Posterior cingulate gyrus (tissue), 11 donors: ENCODE measurements around the gene STON2.
"Not testable (repeated sequence)": the region's sequence is repeated elsewhere in the genome, so short reads cannot be mapped to it uniquely, and the experiment has no call there.

Experiments
- DNase-seq, 10 donors: peaks; one replicate each; pipeline versions ENCODE4 v3.0.0 to v3.0.0-alpha.2; 2020 to 2021; ENCODE audit warnings: mixed read lengths in 3 of 10
- intact Hi-C: fragments of 100-400 bp; cut with DNase I; formaldehyde crosslinking; loops from one replicate; pipeline ENCODE4 v1.15.1; 2023

The STON2 gene

DNA sequence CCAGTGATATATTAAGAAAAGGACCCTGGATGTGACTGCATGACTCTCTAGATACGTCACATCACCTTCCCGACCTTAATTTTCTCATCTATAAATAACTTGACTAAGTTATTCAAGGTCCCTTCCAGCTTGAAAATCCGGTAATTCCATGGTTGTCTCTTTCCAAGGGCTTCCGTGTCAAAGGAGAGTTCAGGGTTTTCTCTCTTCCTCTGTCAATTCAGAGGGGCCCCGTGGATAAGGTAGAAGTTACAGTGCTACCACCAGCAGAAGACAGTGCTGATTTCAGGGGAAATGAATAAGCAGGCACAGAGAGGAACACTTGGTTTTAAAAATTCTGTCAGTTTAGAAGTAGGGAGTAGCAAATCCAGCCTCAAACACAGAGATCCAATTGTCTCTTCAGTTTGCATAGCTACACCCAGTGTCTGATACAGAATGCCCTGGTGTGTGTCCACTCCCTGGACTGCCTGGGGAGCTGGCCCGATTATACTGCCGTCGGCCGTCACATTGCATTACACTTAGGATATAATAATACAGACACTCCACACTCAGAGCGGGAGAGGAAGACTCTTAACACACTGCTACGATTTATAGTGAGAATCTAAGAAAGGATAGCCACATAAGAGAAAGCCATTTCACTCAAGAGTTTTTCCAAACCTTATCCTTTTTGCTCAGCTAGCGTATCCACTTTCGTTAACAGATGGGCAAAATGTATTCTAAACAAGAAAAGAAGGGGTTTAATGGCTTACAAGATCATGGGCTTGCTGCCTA, 124.6 kb downstream of the STON2 start:
- DNase-seq: peak in 2 of 10 donors; percentile 35 to 73
- intact Hi-C loops: no loop called here

- intact Hi-C loops: no loop called here
- no peak for DNase-seq
These were observed 126.1 kb downstream of the STON2 start for GRCh38 chr14:81273961-81274575.

GRCh38 chr14:81273521-81273920, 126.6 kb downstream of the STON2 start:
- intact Hi-C loops: no loop called here
- DNase-seq: no peak

- no peak for DNase-seq
These were observed 127.8 kb downstream of the STON2 start for GRCh38 chr14:81272317-81272716.

DNA sequence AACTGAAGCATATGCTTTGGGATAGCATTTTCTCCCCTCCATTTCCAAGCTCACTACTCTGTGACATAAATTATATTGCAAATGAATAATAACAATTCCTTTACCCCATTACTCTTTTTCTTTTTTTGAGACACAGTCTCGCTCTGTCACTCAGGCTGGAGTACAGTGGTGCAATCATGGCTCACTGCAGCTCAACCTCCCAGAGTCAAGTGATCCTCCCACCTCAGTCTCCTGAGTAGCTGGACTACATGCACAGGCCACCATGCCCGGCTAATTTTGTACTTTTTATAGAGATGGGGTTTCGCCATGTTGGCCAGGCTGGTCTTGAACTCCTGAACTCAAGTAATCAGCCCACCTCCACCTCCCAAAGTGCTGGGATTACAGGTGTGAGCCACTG, 130.1 kb downstream of the STON2 start:
- intact Hi-C loops: loop anchor here (1.0 kb wide), 1 partner anchor 183 kb away; no protein-coding TSS in a partner anchor

More at GRCh38 chr14:81272317-81272716, 127.8 kb downstream of the STON2 start:
- intact Hi-C loops: no loop called here

DNA sequence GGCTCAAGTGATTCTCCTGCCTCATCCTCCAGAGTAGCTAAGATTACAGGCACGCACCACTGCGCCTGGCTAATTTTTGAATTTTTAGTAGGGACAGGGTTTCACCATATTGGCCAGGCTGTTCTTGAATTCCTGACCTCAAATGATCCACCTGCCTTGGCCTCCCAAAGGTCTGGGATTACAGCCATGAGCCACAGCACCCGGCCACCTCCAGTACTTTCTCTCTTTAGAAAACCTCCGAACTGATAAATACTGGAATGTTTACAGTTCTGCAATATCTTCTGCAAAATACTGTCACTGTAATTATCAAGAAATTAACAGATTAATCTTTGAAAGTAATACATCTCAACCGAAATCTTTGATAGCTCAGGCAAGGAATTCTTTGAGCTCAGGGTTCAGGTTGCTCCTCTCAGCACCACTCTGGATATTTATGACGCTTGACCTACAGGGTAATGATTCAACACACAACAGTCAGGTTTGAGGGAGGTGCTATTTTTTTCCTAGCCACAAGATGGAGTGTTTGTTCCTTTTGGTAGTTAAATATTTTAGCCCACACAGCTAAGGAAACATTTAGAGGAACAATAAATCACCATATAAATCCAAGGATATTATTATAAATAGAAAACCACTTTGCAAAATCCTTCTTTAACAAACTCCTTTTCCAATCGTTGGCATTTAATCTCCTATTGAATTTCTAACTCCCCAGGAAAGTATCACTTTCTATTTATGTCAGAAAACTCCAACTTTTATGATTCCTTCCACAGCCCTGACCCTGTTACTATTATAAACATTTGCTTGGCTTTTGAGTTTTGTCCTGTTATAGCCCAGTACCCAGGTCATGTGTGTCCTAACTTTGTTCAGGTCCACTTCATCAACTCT, 130.8 kb downstream of the STON2 start:
- intact Hi-C loops: loop anchor here (1.0 kb wide), 1 partner anchor 184 kb away; no protein-coding TSS in a partner anchor
- DNase-seq: no peak

More for the DNA sequence above, 130.1 kb downstream of the STON2 start:
- no peak for DNase-seq

- intact Hi-C loops: no loop called here
These were observed 132.1 kb downstream of the STON2 start for GRCh38 chr14:81268016-81268416.

GRCh38 chr14:81265636-81266169, 134.4 kb downstream of the STON2 start:
- intact Hi-C loops: no loop called here
- no peak for DNase-seq

More at GRCh38 chr14:81268016-81268416, 132.1 kb downstream of the STON2 start:
- DNase-seq: no peak

DNA sequence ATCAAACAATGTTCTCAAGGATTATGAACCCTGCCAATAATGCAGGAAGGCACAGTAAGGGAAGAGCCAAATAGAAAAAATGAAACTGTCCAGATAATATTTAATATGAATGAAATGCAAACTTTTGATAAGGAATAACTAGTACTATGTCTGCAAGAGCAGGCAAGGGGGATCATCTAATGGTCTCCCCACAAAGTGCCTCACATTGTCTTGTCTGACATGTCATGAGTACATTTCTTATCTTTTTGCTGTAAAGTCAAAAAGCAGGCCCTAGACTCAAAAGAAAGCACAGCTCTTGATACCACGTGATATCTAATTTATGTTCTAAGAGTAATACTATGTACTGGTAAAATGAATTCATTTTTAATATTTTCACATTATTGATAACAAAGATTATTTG, 135.5 kb downstream of the STON2 start:
- no peak for DNase-seq
- intact Hi-C loops: no loop called here

DNA sequence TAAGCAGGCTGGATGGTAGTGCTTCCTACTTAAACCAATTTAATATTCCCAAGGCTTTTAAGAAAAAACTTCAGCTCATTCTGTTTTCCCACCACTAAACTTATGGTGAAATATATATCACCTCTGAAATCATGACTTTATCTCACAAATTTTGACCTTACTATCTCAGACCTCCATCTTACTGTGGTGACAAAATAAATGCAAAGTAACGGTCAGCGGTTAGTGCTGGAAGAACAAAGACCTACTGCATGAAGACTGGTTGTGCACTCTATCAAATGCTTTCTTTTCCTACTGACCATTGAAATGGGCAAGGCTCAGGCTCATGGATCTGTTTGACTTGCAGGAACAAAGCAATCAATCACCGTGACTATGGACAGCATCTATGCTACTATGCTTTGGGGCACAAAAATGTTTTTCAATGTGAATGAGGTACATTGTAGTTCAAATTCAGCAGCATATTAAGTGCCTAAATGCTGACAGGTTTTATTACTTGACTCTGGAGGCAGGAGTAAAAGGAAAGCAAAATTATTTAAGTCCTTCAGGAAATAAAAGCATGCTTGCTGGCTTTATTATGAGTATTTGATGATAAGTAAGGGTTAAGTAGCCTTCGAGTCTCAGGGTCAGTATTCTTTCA, 136.2 kb downstream of the STON2 start:
- no peak for DNase-seq
- intact Hi-C loops: no loop called here

- no peak for DNase-seq
- intact Hi-C loops: no loop called here
These were observed 138.9 kb downstream of the STON2 start for GRCh38 chr14:81261176-81261575.

GRCh38 chr14:81260732-81261131, 139.4 kb downstream of the STON2 start:
- intact Hi-C loops: no loop called here

DNA sequence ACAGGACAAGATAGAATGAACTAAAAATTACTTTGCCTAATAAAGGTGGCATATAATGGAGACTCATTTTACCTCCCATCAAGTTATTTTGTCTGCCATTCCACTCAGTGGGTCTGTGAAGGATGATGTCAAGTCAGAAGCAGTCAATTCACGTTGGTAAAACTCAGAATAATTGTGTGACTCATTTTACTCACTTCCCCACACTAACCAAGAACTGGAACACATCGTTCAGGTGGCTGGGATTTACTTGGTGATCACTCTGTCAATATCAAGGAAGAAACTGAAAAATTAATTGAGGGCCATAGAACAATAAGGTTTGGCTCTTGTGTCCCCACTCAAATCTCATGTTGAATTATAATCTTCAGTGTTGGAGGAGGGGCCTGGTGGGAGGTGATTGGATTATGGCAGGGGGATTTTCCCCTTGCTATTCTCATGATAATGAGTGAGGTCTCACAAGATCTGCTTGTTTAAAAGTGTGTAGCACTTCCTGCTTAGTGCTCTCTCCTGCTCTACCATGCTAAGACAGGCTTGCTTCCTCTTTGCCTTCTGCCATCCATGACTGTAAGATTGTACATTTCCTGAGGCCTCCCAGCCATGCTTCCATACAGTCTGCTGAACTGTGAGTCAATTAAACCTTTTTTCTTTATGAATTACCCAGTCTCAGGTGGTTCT, 143.7 kb downstream of the STON2 start:
- no peak for DNase-seq
- intact Hi-C loops: no loop called here

More at GRCh38 chr14:81260732-81261131, 139.4 kb downstream of the STON2 start:
- DNase-seq: no peak

GRCh38 chr14:81252278-81252677, 147.8 kb downstream of the STON2 start:
- intact Hi-C loops: no loop called here
- no peak for DNase-seq

GRCh38 chr14:81247271-81247766, 152.8 kb downstream of the STON2 start:
- intact Hi-C loops: no loop called here
- no peak for DNase-seq

- DNase-seq: no peak
- intact Hi-C loops: no loop called here
These were observed 153.5 kb downstream of the STON2 start for GRCh38 chr14:81246461-81247270.

DNA sequence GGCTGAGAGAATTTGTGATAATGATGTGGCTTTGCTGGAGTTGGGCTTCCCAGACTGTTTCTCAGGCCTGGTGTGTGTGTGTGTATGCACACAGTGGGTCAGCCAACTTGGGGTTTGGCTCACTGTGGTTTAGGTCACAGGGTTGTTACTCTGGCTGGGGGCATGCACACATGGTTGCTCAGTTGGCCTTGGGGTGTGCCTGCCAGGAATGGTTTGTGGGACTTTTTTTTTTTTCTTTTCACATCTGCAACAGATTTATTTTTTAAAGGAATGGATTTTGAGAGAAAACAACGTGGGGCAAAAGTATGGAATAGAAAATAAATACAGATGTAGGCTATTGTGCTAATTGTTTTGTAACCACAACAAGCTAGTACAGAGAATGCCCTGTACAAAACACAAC, 154.4 kb downstream of the STON2 start:
- intact Hi-C loops: no loop called here
- no peak for DNase-seq

DNA sequence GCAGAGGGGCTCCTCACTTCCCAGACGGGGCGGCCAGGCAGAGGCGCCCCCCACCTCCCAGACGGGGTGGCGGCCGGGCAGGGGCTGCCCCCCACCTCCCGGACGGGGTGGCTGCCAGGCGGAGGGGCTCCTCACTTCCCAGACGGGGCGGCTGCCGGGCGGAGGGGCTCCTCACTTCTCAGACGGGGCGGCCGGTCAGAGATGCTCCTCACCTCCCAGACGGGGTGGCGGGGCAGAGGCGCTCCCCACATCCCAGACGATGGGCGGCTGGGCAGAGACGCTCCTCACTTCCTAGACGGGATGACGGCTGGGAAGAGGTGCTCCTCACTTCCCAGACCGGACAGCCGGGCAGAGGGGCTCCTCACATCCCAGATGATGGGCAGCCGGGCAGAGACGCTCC, 155.7 kb downstream of the STON2 start:
- peak in 1 of 10 donors; percentile 35 for DNase-seq
- intact Hi-C loops: not testable (repeated sequence)

- no peak for DNase-seq
- intact Hi-C loops: no loop called here
These were observed 156.6 kb downstream of the STON2 start for GRCh38 chr14:81243499-81243898.
